ENCODE measurements around the gene KLHDC7B.
"Not testable (repeated sequence)": the region's sequence is repeated elsewhere in the genome, so short reads cannot be mapped to it uniquely, and the experiment has no call there.

The KLHDC7B gene

GRCh38 chr22:50529897-50530579 is 15.7 kb upstream of the KLHDC7B start, which contains the start of gene TYMP:
TYMP (minus strand) TSS chr22:50530012; CDS start chr22:50529709, 303 bp downstream.
- peak; percentile 52 for DNase-seq

GRCh38 chr22:50530580-50530876 is 15.2 kb upstream of the KLHDC7B start:
- DNase-seq: no peak

- DNase-seq: peak; percentile 64
These were observed 14.7 kb upstream of the KLHDC7B start for GRCh38 chr22:50530877-50531545.

GRCh38 chr22:50531546-50531961 is 14.1 kb upstream of the KLHDC7B start:
- no peak for DNase-seq

GRCh38 chr22:50531962-50532674 is 13.6 kb upstream of the KLHDC7B start:
- DNase-seq: peak; percentile 39

GRCh38 chr22:50532824-50533796 is 12.6 kb upstream of the KLHDC7B start:
- DNase-seq: no peak

GRCh38 chr22:50533856-50534711 is 11.6 kb upstream of the KLHDC7B start:
- not testable (repeated sequence) for DNase-seq

- no peak for DNase-seq
These were observed 10.6 kb upstream of the KLHDC7B start for GRCh38 chr22:50535113-50535512.

GRCh38 chr22:50536226-50536625 is 9.5 kb upstream of the KLHDC7B start:
- no peak for DNase-seq

GRCh38 chr22:50537765-50538164 is 7.9 kb upstream of the KLHDC7B start:
- no peak for DNase-seq

GRCh38 chr22:50540381-50540780 is 5.3 kb upstream of the KLHDC7B start:
- no peak for DNase-seq

GRCh38 chr22:50541667-50542026 is 4.1 kb upstream of the KLHDC7B start:
- DNase-seq: peak; percentile 74

GRCh38 chr22:50542416-50542927 is 3.2 kb upstream of the KLHDC7B start:
- DNase-seq: no peak

- peak; percentile 61 for DNase-seq
These were observed 1.5 kb upstream of the KLHDC7B start for GRCh38 chr22:50544078-50544745.

- no peak for DNase-seq
These were observed 899 bp upstream of the KLHDC7B start for GRCh38 chr22:50544746-50545253.

GRCh38 chr22:50546326-50547262 is 895 bp downstream of the KLHDC7B start:
- DNase-seq: no peak

- DNase-seq: no peak
These were observed 1.7 kb downstream of the KLHDC7B start for GRCh38 chr22:50547263-50547985.
